Esophagus squamous epithelium (tissue), 5 donors: Measurements from ENCODE around the gene TMC6. TPM values are rescaled to one million over a fixed set of nuclear protein-coding genes. Genes with fewer than 3 reads are reported as not detected.

Experiments used
- DNase-seq: peaks from one replicate; lab custom pipeline; 2025; lab: John Stamatoyannopoulos, UW
- H3K27ac ChIP-seq, 4 donors: fragments of 200-600 bp; sonication (generic); one replicate each; pipeline ENCODE4 v1.5.1; 2016 to 2019; ENCODE audit warnings: mild to moderate bottlenecking in 1 of 4
- H3K27me3 ChIP-seq, 4 donors: fragments of 200-600 bp; sonication (generic); 1 replicate in 3 of 4; 2 replicates in 1 of 4; pipeline versions ENCODE4 v1.5.1 to v1.6.0; 2017 to 2021; ENCODE audit warnings: antibody characterized with exemption in 1 of 4
- H3K36me3 ChIP-seq, 3 donors: fragments of 200-600 bp; sonication (generic); one replicate each; pipeline ENCODE4 v1.5.1; 2016 to 2019
- H3K4me1 ChIP-seq, 3 donors: fragments of 200-600 bp; sonication (generic); one replicate each; pipeline ENCODE4 v1.5.1; 2017 to 2019
- H3K4me3 ChIP-seq, 4 donors: fragments of 200-600 bp; sonication (generic); 1 replicate in 3 of 4; 2 replicates in 1 of 4; pipeline ENCODE4 v1.5.1; 2016 to 2019; ENCODE audit warnings: mild to moderate bottlenecking in 2 of 4, moderate library complexity in 1 of 4
- H3K9me3 ChIP-seq, 3 donors: fragments of 200-600 bp; sonication (generic); one replicate each; pipeline ENCODE4 v1.5.1; 2016 to 2019
- POLR2A ChIP-seq, 4 donors: fragments of 450-650 bp; IDR thresholded peaks; one replicate each; pipeline ENCODE4 v1.6.1; 2017; ENCODE audit warnings: antibody characterized with exemption in 4 of 4, mild to moderate bottlenecking in 4 of 4, moderate library complexity in 3 of 4
- WGBS, 2 donors: methylation state at CpG; one replicate each; pipeline ENCODE4 v1.1.5; 2018; 5-methylcytosine and 5-hydroxymethylcytosine counted together
- intact Hi-C: fragments of 100-400 bp; cut with DNase I; formaldehyde crosslinking; loops from one replicate; pipeline ENCODE4 v1.15.0; 2022
- total RNA-seq, 4 donors: library from RNA; depleted of rRNA; stranded (reverse); fragments of >200 nt; gene quantifications; one replicate each; pipeline ENCODE4 v1.1.0, GENCODE V29; 2016
- TF ChIP-seq, protein P1 (sequence below), 6 experiments: fragments of 450-650 bp in 4 of 6; fragments of 200-600 bp in 2 of 6; sonication (generic) in 2 of 6; IDR thresholded peaks; one replicate each; pipeline ENCODE4 v1.5.1; 2016 to 2019; ENCODE audit warnings: antibody characterized with exemption in 6 of 6, mild to moderate bottlenecking in 4 of 6, moderate library complexity in 4 of 6
- donor health status: DM: yes; HTN: yes; CAD: no.

Gene TMC6
- total RNA-seq, 4 donors from 2014 or later = 13.3 to 39.6 (median 32.2) TPM

DNA sequence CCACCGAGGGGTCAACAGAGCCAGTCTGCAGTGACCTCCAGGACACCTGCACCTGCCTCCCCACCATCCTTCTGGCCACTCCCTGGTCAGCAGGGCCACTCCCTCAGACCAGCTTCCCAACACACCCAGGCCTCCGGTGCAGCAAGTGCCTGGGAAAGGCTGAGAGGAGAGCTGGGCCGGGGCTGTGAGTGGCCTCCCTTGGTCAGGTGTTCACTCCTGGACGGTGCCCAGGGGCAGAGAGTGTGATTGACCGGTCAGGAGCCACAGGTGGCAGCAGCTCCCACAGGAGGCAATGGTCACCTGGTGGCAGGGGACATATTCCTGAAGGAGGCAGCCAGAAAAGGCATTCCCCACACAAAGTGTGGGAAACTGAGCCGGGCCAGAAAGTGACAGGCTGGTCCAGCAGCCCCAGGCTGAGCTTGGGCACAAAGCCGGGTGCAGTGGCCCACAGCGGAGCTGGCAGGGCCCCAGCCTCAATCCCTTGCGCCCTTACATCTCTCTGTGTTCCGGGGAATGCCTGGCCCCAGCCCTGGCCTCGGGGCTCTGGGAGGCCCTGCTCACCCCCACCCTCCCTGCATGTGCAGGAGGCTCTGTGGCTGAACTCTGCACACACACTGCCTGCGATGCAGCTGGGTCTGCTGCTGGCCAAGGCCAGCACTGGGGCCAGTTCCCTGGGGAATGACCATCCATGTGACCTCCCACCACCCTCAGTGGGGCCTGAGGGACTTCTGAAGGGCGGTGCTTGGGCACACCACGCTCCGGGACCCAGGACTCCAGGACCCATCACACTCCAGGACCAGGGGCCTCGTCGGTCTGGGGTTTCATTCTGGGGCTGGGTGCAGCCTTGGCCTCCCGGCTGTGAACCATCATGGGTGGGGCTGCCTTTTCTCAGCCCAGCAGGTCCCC lies 16.4 kb upstream of the TMC6 start:
- no peak for TF ChIP-seq POLR2A (IDR thresholded peaks at IDR 0.05)
- TF ChIP-seq, protein P1, sequence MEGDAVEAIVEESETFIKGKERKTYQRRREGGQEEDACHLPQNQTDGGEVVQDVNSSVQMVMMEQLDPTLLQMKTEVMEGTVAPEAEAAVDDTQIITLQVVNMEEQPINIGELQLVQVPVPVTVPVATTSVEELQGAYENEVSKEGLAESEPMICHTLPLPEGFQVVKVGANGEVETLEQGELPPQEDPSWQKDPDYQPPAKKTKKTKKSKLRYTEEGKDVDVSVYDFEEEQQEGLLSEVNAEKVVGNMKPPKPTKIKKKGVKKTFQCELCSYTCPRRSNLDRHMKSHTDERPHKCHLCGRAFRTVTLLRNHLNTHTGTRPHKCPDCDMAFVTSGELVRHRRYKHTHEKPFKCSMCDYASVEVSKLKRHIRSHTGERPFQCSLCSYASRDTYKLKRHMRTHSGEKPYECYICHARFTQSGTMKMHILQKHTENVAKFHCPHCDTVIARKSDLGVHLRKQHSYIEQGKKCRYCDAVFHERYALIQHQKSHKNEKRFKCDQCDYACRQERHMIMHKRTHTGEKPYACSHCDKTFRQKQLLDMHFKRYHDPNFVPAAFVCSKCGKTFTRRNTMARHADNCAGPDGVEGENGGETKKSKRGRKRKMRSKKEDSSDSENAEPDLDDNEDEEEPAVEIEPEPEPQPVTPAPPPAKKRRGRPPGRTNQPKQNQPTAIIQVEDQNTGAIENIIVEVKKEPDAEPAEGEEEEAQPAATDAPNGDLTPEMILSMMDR (IDR thresholded peaks at IDR 0.05) = no peak
- no peaks in the 10 kb centered on the region for H3K27me3 ChIP-seq
- intact Hi-C loops = no loop called here

DNA sequence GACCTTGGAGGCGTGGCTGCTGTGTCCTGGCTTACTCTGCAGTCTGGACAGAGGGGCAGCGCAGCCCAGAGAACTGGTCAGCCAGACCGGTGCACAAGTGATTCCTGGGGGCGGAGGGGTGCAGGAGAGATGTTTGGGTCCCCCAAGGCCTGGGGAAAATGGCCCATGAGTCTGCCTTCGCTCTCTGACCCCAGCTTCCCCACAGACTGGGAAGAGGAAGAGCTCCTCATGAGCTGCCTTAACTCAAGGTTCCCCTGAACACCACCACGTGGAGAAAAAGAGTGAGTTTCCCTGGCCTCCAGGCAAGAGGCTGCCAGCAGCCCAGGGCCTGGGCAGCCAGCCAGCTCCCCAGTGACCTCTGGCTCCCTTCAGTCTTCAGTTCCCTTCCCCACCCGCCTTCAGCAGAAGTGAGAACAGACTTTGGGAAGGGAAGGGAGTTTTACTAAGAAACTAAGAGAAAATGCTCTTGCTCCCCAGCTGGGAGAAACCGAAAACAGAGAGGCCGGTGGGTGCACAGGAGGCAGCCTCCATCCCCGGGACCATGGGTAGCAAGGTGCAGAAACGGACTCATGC lies 15.7 kb upstream of the TMC6 start:
- H3K4me1 ChIP-seq = peaks cover 42 to 88% (median 53%) of the 10 kb centered on the region in 3 donors
- DNase-seq = no peak
- H3K9me3 ChIP-seq = no peaks in the 10 kb centered on the region
- no peaks in the 10 kb centered on the region for H3K36me3 ChIP-seq
- peak overlapping the region; percentile 4 to 80 (median 70) for H3K27ac ChIP-seq
- H3K27me3 ChIP-seq = no peaks in the 10 kb centered on the region
- intact Hi-C loops = no loop called here
- H3K4me3 ChIP-seq = no peak overlapping the region
- WGBS, 2 donors = 63 to 69% methylated on average over 7 to 9 of the region's 11 CpGs
- TF ChIP-seq POLR2A (IDR thresholded peaks at IDR 0.05) = no peak
- TF ChIP-seq, protein P1 (IDR thresholded peaks at IDR 0.05) = no peak

More for the DNA sequence above, 16.4 kb upstream of the TMC6 start:
- Histone ChIP-seq H3K27ac (peak overlapping the region; percentile 4 to 80 (median 70)), H3K4me3 (no peak overlapping the region), H3K4me1 (peaks cover 42 to 82% (median 53%) of the 10 kb centered on the region in 3 donors), H3K36me3 (no peaks in the 10 kb centered on the region), H3K9me3 (no peaks in the 10 kb centered on the region)
- 25 to 40% methylated on average over 4 of the region's 18 CpGs for WGBS, 2 donors
- no peak for DNase-seq

DNA sequence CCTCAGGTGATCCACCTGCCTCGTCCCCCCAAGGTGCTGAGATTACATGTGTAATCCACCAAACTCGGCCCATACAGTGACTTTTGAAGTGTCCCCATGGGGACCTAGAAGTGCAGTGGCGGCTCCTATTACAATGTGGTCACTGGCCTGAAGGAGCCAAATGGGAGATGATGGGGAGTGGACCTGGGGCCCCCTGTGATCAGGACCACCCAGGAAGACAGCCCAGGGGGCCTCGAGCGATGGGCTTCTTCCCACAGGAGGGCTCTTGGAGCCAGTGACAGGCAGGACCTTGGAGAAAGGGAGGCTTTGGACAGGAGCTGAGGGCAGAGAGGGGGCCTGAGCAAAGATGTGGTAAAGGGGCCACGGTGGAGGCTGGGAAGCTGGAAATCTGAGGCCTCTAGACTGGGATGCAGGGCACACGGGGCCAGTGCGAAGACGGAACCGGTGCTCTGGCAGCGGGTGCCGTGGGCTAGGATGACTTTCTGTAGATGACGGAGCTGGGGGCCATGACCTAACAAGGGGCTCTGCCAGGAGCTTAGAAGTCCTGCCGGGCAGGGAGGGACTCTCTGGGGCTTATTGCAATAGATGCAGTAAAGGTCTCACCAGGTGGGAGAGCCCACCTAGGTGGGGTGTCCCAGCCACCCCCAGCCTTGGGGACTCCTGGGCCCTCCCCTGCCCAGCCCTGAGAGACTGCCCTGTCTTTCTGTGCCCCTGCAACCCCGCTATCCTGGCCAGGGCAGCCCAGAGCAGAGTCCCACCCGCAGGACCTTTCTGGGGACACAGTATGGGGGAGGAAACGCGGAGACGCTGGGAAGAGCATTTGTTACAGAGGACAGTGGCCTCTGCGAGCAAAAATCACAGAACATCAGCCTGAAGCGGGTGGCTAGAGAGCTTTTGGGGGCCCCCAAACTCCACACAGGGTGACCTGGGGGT lies 14.9 kb upstream of the TMC6 start:
- H3K36me3 ChIP-seq = no peaks in the 10 kb centered on the region
- H3K27me3 ChIP-seq = no peaks in the 10 kb centered on the region
- TF ChIP-seq POLR2A (IDR thresholded peaks at IDR 0.05) = no peak
- TF ChIP-seq, protein P1 (IDR thresholded peaks at IDR 0.05) = no peak
- H3K4me1 ChIP-seq = peaks cover 42 to 94% (median 53%) of the 10 kb centered on the region in 3 donors
- H3K4me3 ChIP-seq = no peak overlapping the region
- H3K27ac ChIP-seq = peak overlapping the region in 3 of 4 donors; percentile 69 to 80 (median 70)
- 88 to 94% methylated on average over 9 to 16 of the region's 21 CpGs for WGBS, 2 donors
- DNase-seq = no peak
- intact Hi-C loops = no loop called here
- H3K9me3 ChIP-seq = no peaks in the 10 kb centered on the region

DNA sequence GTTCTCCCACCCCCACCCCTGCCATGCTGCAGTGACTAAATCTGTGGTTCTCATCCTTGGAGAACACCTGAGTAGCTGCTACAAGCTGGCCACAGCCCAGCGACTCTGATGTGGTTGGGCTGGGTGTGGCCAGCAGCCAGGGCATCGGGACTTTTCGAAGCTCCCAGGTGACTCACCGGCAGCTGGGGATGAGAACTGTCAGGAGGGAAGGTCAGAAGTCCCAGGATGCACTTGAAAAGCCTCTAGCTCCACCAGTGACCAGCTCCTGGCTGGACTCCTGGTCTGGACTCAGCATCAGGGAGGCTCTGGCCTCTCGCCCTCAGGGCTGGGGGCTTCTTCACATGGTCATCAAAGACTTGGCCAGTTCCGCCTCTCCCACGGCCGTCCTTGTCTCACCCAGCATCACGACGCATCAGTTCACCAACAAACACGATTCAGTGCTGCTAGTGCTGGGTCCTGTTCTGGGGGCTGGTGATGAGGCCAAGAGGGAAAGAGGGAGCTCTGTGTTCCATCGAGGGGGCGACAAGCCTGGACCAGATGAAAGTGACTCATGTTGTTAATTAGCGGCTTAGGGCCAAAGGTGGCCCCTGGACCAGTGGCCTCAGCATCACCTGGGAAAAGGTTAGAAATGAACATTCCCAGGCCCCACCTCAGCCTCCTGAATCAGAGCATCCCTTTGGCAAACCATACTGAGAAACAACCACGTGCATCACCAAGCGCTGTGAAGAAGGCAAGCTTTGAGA lies 13.7 kb upstream of the TMC6 start:
- peak overlapping the region; percentile 82 to 88 (median 86) for H3K27ac ChIP-seq
- DNase-seq = no peak
- no peaks in the 10 kb centered on the region for H3K36me3 ChIP-seq
- intact Hi-C loops = no loop called here
- peaks cover 38 to 94% (median 46%) of the 10 kb centered on the region in 3 donors for H3K4me1 ChIP-seq
- no peaks in the 10 kb centered on the region for H3K9me3 ChIP-seq
- TF ChIP-seq, protein P1 (IDR thresholded peaks at IDR 0.05) = no peak
- peak in 1 of 4 donors; percentile 28 for TF ChIP-seq POLR2A (IDR thresholded peaks at IDR 0.05)
- no peaks in the 10 kb centered on the region for H3K27me3 ChIP-seq
- WGBS, 2 donors = 51 to 83% methylated on average over 2 to 11 of the region's 16 CpGs
- H3K4me3 ChIP-seq = no peak overlapping the region
